ENCODE measurements around the gene MAGI3. TPM values are rescaled to one million over a fixed set of nuclear protein-coding genes. Genes with fewer than 3 reads are reported as not detected.

The MAGI3 gene
- total and polyA plus RNA-seq, 8 donors = 27.4 to 62.2 (median 36.3) TPM

DNA sequence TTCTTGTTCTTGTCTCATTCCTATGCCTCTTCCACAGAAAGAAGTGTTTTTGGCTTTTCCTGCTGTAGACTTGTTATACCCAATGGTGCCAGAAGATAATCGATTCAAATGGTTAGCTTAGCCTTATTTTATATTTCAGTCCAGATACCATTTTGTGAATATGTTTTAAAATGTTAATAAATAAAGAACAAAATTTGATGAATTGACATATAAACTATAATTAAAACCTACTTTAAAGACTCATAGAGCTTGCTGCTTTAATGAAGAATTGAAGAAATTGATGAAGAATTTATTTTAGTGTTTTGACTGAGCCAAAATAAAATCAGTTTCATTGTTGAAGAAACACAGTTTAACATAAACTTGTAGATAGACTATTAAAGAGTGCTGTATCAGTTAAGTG lies 152.8 kb downstream of the MAGI3 start:
- Histone ChIP-seq H3K27me3 (no peaks in the 10 kb centered on the region), H3K4me1 (no peaks in the 10 kb centered on the region), H3K4me3 (no peak overlapping the region), H3K36me3 (no peaks in the 10 kb centered on the region), H3K9me3 (no peaks in the 10 kb centered on the region), H3K27ac (no peak overlapping the region)
- ATAC-seq (no peak), DNase-seq (no peak)
- intact Hi-C loops (cut with DNase I) = no loop called here
- TF ChIP-seq, protein P1, sequence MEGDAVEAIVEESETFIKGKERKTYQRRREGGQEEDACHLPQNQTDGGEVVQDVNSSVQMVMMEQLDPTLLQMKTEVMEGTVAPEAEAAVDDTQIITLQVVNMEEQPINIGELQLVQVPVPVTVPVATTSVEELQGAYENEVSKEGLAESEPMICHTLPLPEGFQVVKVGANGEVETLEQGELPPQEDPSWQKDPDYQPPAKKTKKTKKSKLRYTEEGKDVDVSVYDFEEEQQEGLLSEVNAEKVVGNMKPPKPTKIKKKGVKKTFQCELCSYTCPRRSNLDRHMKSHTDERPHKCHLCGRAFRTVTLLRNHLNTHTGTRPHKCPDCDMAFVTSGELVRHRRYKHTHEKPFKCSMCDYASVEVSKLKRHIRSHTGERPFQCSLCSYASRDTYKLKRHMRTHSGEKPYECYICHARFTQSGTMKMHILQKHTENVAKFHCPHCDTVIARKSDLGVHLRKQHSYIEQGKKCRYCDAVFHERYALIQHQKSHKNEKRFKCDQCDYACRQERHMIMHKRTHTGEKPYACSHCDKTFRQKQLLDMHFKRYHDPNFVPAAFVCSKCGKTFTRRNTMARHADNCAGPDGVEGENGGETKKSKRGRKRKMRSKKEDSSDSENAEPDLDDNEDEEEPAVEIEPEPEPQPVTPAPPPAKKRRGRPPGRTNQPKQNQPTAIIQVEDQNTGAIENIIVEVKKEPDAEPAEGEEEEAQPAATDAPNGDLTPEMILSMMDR (IDR thresholded peaks at IDR 0.05) = no peak

DNA sequence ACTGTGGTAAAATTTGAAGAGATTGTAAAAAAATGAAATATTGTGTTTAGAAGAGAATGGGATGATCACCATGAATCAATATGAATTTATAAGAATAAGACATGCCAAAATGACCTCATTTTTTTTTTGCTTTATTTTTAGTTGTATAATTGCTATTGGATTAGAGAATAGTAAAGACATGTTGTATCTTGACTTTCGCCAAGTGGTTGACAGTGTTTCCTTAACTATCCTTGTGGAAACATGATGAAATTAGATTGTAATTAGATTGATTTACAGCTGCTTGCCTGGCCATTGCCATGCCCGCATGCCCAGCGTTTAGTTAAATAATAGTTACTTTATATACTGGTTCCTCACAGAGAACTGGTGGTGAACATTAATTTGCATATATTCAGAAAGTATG lies 154.9 kb downstream of the MAGI3 start:
- intact Hi-C loops (cut with DNase I) = no loop called here
- Histone ChIP-seq H3K27me3 (no peaks in the 10 kb centered on the region), H3K27ac (no peak overlapping the region), H3K4me1 (no peaks in the 10 kb centered on the region), H3K4me3 (no peak overlapping the region), H3K36me3 (peaks cover 0 to 4% of the 10 kb centered on the region in 2 donors), H3K9me3 (no peaks in the 10 kb centered on the region)
- TF ChIP-seq, protein P1 (IDR thresholded peaks at IDR 0.05) = no peak
- ATAC-seq (no peak), DNase-seq (no peak)

DNA sequence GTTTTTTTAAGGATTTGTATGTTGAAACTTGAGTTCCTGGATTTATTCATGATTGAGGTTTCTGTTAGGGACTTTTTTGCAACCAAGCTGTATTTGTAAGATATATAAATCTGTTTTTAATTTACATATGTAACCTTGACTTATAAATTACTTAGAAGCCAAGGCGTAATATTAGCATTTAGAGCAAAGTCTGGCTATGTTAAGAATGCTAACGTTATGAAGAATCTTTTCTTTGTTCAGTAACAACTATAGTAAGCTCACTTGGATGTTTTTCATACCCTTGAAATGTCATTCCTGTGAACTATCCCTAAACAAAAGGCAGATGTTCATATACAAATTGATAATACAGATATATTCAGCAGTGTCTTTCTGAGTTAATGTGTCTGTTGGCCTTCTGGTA lies 155.3 kb downstream of the MAGI3 start:
- Histone ChIP-seq H3K4me3 (no peak overlapping the region), H3K27me3 (no peaks in the 10 kb centered on the region), H3K9me3 (no peaks in the 10 kb centered on the region), H3K36me3 (peaks cover 0 to 4% of the 10 kb centered on the region in 2 donors), H3K4me1 (no peaks in the 10 kb centered on the region), H3K27ac (no peak overlapping the region)
- ATAC-seq = no peak
- TF ChIP-seq, protein P1 (IDR thresholded peaks at IDR 0.05) = no peak
- no peak for DNase-seq
- intact Hi-C loops (cut with DNase I) = no loop called here

DNA sequence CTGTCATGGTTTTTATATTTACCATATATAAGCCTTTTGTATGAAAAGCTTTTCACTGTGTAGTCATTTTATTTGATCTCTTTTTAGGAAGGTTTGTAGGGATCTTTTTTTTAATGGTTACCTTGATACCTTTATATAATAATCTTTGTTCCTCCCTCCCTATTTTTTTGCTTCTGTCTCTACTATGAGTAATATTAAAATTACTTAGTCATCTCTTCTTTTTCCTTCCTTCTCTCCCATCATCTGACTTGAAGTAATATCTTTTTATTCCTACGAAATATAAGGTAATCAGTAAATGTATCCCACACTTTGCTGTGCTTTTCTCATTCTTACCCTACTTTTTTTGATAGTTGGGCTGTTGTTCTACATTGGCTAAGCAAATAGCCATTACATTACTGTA lies 161.4 kb downstream of the MAGI3 start:
- no peaks in the 10 kb centered on the region for H3K27me3 ChIP-seq
- no peak for DNase-seq
- H3K4me1 ChIP-seq = no peaks in the 10 kb centered on the region
- intact Hi-C loops (cut with DNase I) = no loop called here
- no peak overlapping the region for H3K4me3 ChIP-seq
- TF ChIP-seq, protein P1 (IDR thresholded peaks at IDR 0.05) = no peak
- no peaks in the 10 kb centered on the region for H3K9me3 ChIP-seq
- ATAC-seq = no peak
- peaks cover 0 to 4% of the 10 kb centered on the region in 2 donors for H3K36me3 ChIP-seq
- H3K27ac ChIP-seq = no peak overlapping the region

DNA sequence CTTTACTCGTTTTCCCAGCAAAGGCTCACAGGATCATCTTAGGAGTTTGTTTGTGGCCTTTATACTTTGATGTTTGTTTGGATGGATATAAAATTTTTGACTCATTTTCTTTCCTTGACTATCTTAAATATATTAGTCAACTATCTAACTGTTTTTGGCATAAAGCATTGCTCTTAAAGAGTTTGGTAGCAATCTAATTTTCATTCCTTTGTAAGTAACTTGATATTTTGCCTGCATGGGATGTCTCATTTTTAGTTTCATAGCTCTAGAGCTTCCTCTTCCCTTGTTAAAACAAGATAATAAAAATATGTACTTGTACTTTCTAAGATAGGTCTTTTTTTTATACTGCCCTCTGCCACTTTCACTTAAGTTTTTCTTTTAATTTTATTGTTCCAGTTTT lies 161.9 kb downstream of the MAGI3 start:
- intact Hi-C loops (cut with DNase I) = no loop called here
- peaks cover 0 to 7% of the 10 kb centered on the region in 2 donors for H3K36me3 ChIP-seq

More for the DNA sequence above, 161.9 kb downstream of the MAGI3 start:
- H3K27me3 ChIP-seq = no peaks in the 10 kb centered on the region
- H3K4me1 ChIP-seq = no peaks in the 10 kb centered on the region
- no peak overlapping the region for H3K4me3 ChIP-seq
- TF ChIP-seq, protein P1 (IDR thresholded peaks at IDR 0.05) = no peak
- H3K27ac ChIP-seq = no peak overlapping the region
- ATAC-seq (no peak), DNase-seq (no peak)
- H3K9me3 ChIP-seq = no peaks in the 10 kb centered on the region
